ENCODE data around the gene TRAPPC12. TPM values are rescaled to one million over a fixed set of nuclear protein-coding genes. Genes with fewer than 3 reads are reported as not detected.
"Not testable (repeated sequence)": the region's sequence is repeated elsewhere in the genome, so short reads cannot be mapped to it uniquely, and the experiment has no call there.

The TRAPPC12 gene
- total RNA-seq, 1 donor from 2014 or later = 98.7 TPM

- Mint-ChIP-seq H3K4me3 (no peak overlapping the region), H3K36me3 (peaks cover 9% of the 10 kb centered on the region), H3K27ac (no peak overlapping the region), H3K27me3 (no peaks in the 10 kb centered on the region), H3K4me1 (ENCODE audit: unreplicated experiment) (peaks cover 7% of the 10 kb centered on the region), H3K9me3 (no peaks in the 10 kb centered on the region)
- TF ChIP-seq CTCF (conservative IDR thresholded peaks at IDR 0.05) = no peak
- DNase-seq (ENCODE audit: extremely low spot score, unreplicated experiment) = no peak
Observed at GRCh38 chr2:3357926-3358325, 21.6 kb upstream of the TRAPPC12 start.

GRCh38 chr2:3361518-3362389 is 17.7 kb upstream of the TRAPPC12 start:
- no peak overlapping the region for H3K4me3 Mint-ChIP-seq

GRCh38 chr2:3365219-3365618 is 14.3 kb upstream of the TRAPPC12 start:
- Mint-ChIP-seq H3K4me1 (ENCODE audit: unreplicated experiment) (peaks cover 10% of the 10 kb centered on the region), H3K36me3 (peaks cover 17% of the 10 kb centered on the region), H3K27ac (no peak overlapping the region), H3K4me3 (no peak overlapping the region), H3K27me3 (no peaks in the 10 kb centered on the region), H3K9me3 (no peaks in the 10 kb centered on the region)
- no peak for TF ChIP-seq CTCF (conservative IDR thresholded peaks at IDR 0.05)
- no peak for DNase-seq (ENCODE audit: extremely low spot score, unreplicated experiment)

More at GRCh38 chr2:3361518-3362389, 17.7 kb upstream of the TRAPPC12 start:
- DNase-seq (ENCODE audit: extremely low spot score, unreplicated experiment) = no peak
- peaks cover 4% of the 10 kb centered on the region for H3K36me3 Mint-ChIP-seq
- H3K27ac Mint-ChIP-seq = no peak overlapping the region
- H3K4me1 Mint-ChIP-seq (ENCODE audit: unreplicated experiment) = peaks cover 11% of the 10 kb centered on the region
- H3K27me3 Mint-ChIP-seq = no peaks in the 10 kb centered on the region
- no peak for TF ChIP-seq CTCF (conservative IDR thresholded peaks at IDR 0.05)
- H3K9me3 Mint-ChIP-seq = no peaks in the 10 kb centered on the region

GRCh38 chr2:3368261-3368722 is 11.2 kb upstream of the TRAPPC12 start:
- Mint-ChIP-seq H3K4me3 (no peak overlapping the region), H3K4me1 (ENCODE audit: unreplicated experiment) (peaks cover under 1% of the 10 kb centered on the region), H3K27ac (no peak overlapping the region), H3K27me3 (no peaks in the 10 kb centered on the region), H3K9me3 (no peaks in the 10 kb centered on the region), H3K36me3 (peaks cover 13% of the 10 kb centered on the region)
- DNase-seq (ENCODE audit: extremely low spot score, unreplicated experiment) = no peak
- TF ChIP-seq CTCF (conservative IDR thresholded peaks at IDR 0.05) = no peak

GRCh38 chr2:3369340-3370181 is 9.9 kb upstream of the TRAPPC12 start:
- not testable (repeated sequence) for H3K27ac Mint-ChIP-seq; H3K4me3 Mint-ChIP-seq; H3K27me3 Mint-ChIP-seq; H3K9me3 Mint-ChIP-seq; H3K4me1 Mint-ChIP-seq (ENCODE audit: unreplicated experiment); DNase-seq (ENCODE audit: extremely low spot score, unreplicated experiment)
- peaks cover 13% of the 10 kb centered on the region for H3K36me3 Mint-ChIP-seq

All from type B pancreatic cell (in vitro differentiated cells).